PFSK-1 (cell line): ENCODE measurements around the gene RASGRP4.

ENCODE experiments used
- POLR2AphosphoS5 ChIP-seq: IDR thresholded peaks from 2 replicates; pipeline ENCODE4 v1.6.1; 2012; ENCODE audit warnings: low read depth, mild to moderate bottlenecking, control low read depth, low read length, moderate library complexity
- SIN3A ChIP-seq: IDR thresholded peaks from 2 replicates; pipeline ENCODE4 v1.6.1; 2012; ENCODE audit warnings: mild to moderate bottlenecking, low read length, moderate library complexity, borderline replicate concordance; ENCODE audit not compliant: insufficient read depth
- TAF1 ChIP-seq: IDR thresholded peaks from 2 replicates; pipeline ENCODE4 v1.6.1; 2012; ENCODE audit warnings: low read length, control low read depth, borderline replicate concordance; ENCODE audit not compliant: insufficient read depth
- TF ChIP-seq, protein P1 (sequence below), 2 experiments: IDR thresholded peaks; 2 replicates each; pipeline versions ENCODE4 v1.6.1 to v1.8.0; 2011 to 2012; ENCODE audit warnings: low read depth in 2 of 2, low read length in 2 of 2, control low read depth in 1 of 2, inconsistent platforms in 1 of 2, mild to moderate bottlenecking in 1 of 2, moderate library complexity in 1 of 2; ENCODE audit not compliant: insufficient read depth in 1 of 2

DNA sequence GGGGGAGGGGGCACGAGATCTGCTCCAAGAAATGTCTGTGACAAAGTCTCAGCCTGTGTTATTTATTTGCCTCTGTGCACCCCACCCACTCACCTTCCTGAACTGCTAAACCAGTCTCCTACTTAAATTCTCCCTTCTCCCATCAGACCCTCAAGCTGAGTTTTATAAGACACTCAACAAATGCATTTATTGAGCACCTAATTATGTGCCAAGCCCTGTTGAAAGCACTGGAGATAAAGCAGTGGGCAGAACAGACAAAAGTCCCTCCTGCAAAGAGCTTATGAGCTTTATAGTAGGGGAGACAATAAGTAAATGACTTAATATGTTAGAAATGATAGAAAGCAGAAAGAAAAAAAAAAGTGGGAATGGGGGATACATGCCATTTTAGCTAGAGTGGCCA, 26.5 kb downstream of the RASGRP4 start:
- TF ChIP-seq TAF1 (no peak), POLR2AphosphoS5 (peak; percentile 54; the same call in 1 of the 2 replicates), SIN3A (no peak)
- TF ChIP-seq, protein P1, sequence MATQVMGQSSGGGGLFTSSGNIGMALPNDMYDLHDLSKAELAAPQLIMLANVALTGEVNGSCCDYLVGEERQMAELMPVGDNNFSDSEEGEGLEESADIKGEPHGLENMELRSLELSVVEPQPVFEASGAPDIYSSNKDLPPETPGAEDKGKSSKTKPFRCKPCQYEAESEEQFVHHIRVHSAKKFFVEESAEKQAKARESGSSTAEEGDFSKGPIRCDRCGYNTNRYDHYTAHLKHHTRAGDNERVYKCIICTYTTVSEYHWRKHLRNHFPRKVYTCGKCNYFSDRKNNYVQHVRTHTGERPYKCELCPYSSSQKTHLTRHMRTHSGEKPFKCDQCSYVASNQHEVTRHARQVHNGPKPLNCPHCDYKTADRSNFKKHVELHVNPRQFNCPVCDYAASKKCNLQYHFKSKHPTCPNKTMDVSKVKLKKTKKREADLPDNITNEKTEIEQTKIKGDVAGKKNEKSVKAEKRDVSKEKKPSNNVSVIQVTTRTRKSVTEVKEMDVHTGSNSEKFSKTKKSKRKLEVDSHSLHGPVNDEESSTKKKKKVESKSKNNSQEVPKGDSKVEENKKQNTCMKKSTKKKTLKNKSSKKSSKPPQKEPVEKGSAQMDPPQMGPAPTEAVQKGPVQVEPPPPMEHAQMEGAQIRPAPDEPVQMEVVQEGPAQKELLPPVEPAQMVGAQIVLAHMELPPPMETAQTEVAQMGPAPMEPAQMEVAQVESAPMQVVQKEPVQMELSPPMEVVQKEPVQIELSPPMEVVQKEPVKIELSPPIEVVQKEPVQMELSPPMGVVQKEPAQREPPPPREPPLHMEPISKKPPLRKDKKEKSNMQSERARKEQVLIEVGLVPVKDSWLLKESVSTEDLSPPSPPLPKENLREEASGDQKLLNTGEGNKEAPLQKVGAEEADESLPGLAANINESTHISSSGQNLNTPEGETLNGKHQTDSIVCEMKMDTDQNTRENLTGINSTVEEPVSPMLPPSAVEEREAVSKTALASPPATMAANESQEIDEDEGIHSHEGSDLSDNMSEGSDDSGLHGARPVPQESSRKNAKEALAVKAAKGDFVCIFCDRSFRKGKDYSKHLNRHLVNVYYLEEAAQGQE (IDR thresholded peaks at IDR 0.05; ENCODE audit: insufficient read depth in 1 of 2, low read depth in 2 of 2, low read length in 2 of 2) = no peak
